Stimulated activated CD4-positive, alpha-beta T cell treated with anti-CD3 and anti-CD28 coated beads, TNF-alpha, amount 100 ng/mL, for 4 hours (primary cell): Measurements from ENCODE around the gene HFE.
"Not testable (repeated sequence)": the region's sequence is repeated elsewhere in the genome, so short reads cannot be mapped to it uniquely, and the experiment has no call there.

ENCODE experiments used
- DNase-seq, 3 experiments: peaks; one replicate each; pipeline ENCODE4 v3.0.0-alpha.2; 2020; ENCODE audit warnings: low read depth in 3 of 3

The HFE gene

DNA sequence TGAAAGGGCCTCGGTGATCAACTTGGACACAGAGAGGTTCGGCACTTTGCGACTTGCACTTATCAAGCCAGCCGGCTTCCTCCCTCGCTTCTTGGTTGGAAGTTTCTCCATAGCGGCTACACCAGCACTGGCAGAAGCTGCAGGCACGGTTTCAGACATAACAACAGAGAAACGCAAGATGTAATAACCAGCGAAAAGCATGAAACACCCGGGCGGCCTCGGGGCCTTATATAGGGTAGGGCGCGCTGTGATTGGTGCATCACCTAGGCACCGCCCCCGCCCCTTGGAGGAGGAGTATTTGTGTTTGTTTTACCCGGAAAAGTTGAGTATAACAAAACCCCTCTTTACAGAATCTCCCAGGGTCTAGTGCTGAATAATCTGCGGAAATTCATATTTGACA is 20.7 kb downstream of the HFE start:
- no peak for DNase-seq

DNA sequence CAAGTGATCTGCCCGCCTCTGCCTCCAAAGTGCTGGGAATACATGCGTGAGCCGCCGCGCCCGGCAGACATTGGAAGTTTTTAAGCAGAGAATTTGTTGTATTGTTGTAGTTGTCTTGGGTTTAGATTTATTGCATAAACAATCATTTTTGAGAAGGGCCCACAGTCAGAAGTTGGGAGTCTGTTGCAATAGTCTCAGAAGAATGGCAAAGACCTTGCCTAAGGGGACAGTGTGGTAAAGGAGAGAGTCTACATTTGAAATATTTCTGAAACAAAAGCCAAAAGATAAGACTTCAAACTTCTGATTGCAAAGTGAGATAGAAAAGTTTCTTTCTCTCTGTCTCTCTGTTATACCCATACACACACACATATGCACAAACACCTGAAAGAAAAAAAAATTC is 22.5 kb downstream of the HFE start:
- DNase-seq, result no peak

DNA sequence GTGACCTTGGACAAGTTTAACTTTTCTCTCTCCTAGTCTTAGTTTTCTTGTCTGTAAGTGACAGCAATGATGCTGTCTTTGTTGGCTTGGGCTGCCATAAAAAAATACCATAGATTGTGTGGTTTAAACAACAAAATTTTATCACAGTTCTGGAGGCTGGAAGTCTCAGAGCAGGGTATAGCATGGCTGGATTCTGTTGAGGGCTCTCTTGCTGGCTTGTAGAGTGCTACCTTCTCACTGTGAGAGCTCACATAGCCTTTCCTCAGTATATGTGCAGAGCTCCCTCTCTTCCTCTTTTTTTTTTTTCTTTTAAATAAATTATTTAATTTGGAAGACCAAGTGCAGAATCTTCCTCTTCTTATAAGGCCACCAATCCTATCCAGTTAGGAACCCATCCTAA is 26.3 kb downstream of the HFE start:
- DNase-seq, result no peak

DNA sequence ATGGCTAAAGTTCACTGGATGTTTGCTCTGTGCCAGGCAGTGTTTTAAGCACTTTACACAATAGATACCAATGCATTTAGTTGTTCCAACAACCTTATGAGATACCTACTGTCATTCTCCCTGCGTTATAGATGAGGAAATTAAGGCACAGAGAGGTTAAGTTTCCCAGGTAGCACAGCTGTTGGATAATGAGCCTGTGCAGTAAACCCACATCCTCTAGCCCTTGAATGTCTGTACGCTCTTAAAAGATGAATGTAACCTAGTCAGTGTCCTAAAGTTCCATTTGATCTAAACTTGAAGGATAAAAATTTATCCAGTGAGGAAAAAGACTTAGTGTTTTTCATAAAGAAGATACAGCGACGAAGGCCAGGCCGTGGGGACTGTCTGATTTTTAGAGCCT is 28.0 kb downstream of the HFE start:
- no peak for DNase-seq

DNA sequence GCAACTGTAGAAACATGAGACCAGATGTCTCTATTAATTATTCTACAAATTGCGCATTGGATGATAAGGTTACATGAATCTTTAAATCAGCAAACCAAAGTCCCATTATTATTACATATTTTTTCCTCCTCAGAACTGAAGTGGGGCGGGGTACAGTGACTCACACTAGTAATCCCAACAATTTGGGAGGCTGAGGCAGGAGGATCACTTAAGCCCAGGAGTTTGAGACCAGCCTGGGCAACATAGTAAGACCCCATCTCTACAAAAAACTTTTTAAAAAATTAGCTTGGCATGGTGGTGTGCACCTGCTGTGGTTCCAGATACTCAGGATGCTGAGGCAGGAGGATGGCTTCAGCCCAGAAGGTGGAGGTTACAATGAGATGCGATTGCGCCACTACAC is 29.0 kb downstream of the HFE start:
- no peak for DNase-seq

DNA sequence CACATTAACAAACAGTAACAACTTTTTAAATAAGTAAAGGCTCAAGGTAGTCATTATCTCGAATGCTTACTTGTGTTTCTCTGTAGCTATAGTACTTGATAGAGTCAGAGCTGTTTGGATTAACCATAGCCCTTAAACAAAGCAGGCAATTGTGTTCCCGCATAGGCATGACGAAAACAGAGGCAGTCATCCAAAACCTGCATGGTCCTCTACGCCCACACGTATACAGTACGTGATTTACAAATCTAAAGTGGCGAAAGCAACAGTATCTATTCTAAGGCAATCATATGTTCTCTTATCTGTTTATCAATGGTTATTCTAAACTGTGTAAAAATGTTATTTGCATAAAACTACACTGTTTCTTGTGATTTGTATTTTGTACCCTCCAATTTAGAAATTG is 31.8 kb downstream of the HFE start:
- DNase-seq, result no peak

DNA sequence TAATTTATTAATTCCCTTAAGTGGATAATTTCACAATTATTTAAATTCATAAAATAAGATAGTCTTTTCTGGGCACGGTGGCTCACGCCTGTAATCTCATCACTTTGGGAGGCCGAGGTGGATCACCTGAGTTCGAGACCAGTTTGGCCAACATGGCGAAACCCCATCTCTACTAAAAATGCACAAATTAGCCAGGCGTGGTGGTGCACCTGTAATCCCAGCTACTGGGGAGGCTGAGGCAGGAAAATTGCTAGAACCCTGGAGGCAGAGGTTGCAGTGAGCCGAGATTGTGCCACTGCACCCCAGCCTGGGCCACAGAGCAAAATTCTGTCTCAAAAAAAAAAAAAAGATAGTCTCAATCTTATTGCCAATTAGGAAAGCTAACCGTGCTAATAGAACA is 32.9 kb downstream of the HFE start:
- DNase-seq, result not testable (repeated sequence)

DNA sequence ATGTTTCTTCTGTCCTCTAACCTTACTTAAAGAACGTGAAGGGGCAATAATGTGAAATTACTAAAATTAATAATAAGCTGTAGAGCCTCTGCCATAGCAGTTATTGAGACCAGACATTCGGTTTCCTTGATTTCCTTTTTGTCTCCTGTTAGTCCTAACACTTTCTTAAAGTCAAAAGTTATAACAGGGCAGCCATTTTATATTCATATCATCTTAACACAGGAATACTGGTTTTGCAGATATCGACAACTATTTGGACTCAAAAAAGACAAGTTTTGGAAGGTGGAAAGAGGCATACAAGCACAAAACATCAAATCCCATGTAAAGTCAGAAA is 33.5 kb downstream of the HFE start:
- no peak for DNase-seq

DNA sequence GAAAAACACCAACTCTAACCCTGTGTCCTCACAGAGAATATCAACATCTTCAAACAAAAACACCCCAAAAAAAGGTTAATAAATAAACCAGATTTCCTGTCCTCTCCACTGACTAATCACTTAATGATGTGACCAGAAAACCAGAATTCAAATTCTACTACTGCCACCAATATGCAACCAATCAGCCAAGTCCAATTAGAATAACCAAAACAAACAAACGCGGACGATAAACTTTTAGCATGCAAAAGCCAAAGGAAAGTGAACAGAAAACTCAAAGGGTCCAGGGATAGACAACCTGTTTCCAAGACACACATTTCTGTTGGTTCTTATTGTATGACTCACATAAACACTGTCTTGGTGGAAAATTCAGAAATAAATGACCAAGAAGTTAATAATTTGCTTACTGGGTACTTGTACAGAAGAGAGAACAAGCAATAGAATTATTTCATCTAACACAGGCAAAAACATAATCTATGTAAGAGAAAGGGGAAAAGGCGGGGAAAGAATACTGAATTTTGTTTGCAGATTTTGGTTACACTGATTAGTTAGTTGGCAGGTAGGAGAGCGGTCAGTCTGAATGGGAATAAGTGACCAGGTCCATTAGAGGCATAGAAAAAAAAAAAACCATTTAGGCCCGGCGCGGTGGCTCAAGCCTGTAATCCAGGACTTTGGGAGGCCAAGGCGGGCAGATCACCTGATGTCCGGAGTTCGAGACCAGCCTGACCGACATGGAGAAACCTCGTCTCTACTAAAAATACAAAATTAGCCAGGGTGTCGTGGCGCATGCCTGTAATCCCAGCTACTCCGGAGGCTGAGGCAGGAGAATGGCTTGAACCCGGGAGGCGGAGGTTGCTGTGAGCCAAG is 34.1 kb downstream of the HFE start:
- DNase-seq, result no peak

DNA sequence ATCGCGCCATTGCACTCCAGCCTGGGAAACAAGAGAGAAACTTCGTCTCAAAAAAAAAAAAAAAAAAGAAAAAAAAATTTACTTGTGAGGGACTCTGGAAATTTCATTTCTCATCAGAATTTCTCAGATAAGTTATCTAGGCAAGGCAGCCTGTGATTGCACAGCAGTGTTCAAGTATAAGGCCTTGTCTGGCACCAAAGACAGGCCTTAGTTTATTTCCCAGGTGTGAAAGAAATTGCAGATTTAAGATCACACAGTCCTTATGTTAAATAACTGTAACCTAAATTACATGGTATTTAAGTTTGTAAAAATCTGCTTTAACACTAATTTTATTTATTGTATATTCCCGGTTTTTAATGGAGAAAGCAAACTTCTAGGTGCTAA is 34.8 kb downstream of the HFE start:
- no peak for DNase-seq

DNA sequence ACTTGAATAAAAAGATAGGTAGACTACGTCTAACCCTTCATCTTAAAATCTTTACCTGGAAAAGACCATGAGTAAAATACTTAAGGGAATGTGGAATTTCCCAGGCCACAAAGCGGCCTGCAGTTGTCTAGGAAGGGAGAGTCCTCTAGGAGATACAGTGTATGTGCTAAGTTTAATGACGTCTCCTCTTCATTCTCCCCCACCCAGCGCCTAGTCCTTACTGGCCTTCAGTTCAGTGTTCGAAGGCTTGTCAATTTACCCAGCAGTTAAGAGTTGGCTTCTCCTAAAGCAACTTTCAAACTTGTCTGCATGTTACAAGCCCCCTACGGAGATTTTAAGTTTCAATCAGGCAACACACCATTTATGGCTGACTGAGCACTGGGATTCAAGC is 35.2 kb downstream of the HFE start:
- no peak for DNase-seq

DNA sequence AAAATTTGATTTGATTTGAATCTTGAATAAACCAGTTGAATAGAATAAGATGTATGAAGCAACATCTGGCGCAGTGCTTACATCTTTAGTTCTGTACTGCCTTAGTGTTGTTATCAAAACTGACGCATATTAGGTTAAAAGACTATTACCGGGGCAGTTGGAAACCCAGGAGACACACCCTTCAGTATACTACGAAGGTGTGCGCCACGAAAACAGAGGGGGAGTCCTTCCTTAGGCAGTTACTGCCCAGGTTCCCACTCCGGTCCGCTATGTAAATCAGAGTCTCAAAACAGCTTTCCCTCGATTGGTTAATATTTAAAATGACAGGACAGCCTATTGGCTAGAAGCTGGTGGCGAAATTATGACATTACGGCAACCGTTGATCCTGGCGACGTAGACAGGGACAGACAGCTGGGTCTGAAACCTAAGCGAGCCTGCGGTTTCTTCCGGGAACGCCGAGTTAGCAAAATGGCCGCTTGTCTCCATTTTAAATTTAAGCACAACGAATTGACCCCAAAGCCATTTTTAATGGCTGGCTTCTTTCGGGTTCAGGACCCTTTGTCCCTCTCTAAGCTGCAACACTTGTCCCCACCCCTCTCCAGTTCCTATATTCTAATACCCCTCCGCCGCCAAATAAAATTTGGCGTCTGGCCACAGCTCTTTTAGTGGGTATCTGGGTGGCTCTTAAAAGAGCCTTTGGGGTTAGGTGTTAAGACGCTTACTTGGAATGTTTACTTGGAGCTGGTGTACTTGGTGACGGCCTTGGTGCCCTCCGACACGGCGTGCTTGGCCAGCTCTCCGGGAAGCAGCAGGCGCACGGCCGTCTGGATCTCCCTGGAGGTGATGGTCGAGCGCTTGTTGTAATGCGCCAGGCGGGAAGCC is 35.8 kb downstream of the HFE start:
- DNase-seq, result peak; percentile 71 to 90 (median 84)

DNA sequence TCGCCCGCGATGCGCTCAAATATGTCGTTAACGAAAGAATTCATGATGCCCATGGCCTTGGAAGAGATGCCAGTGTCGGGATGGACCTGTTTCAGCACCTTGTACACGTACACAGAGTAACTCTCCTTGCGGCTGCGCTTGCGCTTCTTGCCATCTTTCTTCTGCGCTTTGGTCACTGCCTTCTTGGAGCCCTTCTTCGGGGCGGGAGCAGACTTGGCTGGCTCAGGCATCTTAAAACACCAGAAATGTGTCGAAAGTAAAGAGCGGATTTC is 36.4 kb downstream of the HFE start:
- peak in 2 of 3 experiments; percentile 44 to 46 for DNase-seq

DNA sequence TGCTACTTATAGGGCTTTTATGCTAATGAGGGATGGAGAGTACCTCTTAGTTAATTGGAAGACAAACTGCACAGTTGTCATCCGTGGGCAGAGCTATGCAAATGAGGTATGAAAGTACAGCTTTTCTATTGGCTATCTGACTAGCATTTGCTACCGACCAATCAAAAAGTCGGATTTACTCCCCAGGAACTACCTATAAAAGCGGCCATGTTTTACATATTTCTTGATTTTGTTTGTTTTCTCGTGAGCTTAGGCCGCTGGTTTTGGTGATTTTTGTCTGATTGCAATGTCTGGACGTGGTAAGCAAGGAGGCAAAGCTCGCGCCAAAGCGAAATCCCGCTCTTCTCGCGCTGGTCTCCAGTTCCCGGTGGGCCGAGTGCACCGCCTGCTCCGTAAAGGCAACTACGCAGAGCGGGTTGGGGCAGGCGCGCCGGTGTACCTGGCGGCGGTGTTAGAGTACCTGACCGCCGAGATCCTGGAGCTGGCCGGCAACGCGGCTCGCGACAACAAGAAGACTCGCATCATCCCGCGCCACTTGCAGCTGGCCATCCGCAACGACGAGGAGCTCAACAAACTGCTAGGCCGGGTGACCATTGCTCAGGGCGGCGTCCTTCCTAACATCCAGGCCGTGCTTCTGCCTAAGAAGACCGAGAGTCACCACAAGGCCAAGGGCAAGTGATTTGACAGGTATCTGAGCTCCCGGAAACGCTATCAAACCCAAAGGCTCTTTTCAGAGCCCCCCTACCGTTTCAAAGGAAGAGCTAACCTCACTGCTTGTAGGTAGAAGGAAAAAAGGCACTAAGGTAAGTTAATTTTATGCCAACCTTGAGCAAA is 36.9 kb downstream of the HFE start:
- peak; percentile 18 to 64 (median 43) for DNase-seq

DNA sequence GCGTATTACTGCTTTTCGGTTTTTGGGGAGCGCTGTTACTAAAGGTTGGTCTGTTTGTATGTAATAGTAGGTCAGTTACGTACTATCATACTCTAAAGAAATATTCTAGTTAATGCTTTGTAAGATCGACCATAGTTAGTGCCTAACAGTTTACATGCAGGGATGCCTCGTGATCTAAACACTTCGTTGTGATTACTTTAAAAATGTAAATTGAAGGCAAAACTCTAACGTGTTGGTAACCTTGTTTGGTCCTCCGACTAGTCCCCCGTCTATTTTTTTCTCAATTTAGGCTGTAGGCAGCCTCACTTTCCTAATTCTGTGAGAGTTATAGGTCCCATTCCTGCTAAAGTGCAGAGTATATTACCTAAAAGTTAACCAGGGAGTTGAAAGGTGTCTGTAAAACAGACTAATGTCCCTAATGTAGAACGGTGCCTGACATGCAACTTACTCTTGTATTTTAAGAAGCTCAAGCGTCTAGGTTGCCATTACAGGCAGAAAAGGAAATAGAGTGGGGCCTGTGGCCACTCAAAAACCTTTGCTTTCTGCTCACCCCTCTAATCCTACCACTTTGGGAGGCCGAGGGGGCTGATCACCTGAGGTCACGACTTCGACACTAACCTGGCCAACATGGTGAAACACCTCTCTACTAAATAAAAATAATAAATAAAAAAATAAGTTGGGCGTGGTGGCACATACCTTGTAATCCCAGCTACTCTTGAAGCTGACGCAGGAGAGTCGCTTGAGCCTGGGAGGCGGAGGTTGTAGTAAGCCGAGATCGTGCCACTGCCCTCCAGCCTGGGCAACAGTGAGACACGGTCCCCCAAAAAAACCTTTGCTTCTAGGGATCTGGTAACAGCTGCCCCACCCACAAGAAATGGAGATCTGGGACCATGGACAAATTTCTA is 37.8 kb downstream of the HFE start:
- DNase-seq, result no peak

DNA sequence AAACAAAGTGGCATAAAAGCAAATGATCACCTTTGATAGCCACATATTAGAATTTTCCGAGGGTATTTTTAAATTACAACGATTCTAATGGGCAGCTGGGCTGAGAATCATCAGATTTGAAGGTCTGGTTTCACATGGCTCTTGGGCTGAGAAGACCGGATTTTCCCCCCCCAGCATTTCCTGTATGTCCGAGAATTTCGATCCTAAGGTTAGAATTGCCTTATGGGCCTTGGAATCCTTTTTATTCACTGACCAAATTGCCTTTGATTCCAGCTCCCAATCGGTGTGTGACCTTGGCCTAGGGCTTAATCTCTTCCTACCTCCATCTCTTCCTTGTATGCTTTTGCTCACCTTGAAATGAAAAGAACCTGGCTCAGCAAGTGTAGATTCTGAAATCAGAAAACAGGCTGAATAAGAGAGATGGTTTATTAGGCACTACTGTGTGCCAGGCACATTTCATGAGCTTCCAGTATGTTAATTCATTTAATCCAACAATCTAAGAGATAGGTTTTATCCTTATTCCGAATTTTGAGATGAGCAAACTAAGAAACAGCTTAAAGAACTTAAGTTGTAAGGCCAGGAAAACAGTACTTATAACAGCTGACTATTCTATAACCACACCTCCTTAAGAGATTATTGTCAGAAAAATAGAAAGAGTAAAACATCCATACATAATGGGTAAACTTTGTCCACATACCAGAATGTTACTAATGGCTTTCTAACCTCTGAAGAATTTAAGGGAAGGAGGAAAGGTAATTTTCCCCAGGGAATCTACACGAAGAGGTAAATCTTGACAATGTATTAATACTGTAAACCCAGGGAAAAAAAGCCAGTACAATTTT is 39.4 kb downstream of the HFE start:
- no peak for DNase-seq

DNA sequence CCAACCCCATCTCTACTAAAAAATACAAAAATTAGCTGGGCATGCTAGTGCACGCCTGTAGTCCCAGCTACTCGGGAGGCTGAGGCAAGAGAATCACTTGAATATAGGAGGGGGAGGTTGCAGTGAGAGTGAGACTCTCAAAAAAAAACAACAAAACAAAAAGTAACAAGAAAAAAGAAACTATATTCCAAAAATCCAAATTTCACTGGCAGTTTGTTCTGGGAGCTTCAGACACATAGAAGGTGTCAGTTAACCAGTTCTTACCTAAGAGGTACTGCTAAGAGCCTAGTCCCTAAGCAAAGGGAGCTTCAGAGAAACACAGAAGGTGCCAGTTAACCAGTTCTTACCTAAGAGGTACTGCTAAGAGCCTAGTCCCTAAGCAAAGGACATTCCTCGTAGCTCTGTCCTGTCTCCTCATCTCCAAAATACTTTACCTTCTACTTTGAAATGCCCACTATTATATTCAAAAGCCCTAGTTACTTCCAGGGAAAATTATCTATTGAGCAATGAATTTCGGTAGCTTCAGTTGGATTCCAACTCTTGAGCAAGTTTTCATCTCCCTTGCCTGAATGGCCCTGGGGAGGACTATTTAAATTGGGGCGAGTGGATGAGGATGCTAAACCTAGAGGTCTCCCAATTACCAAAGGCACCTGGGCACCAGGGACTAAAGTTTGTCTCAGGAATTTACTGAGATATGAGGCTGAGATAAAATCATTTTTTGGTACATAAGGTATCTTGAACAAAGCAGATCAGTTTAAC is 41.0 kb downstream of the HFE start:
- no peak for DNase-seq

DNA sequence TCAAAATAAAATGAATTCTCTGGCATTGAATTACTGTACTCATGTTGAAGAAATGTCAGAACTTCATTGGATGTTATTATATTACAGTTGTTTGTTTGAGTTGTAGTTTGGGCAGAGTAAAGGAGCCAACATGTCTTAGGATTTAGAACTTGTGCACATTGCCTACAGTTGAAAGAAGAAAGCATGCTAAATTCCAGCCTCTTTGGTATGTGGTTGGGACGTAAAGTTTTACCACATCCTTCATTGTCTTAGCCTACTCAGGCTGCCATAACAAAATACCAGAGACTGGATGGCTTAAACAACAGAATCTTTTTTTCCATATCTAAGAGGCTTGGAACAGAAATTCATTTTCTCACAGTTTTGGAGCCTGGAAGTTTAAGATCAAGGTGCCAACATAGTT is 42.4 kb downstream of the HFE start:
- no peak for DNase-seq

DNA sequence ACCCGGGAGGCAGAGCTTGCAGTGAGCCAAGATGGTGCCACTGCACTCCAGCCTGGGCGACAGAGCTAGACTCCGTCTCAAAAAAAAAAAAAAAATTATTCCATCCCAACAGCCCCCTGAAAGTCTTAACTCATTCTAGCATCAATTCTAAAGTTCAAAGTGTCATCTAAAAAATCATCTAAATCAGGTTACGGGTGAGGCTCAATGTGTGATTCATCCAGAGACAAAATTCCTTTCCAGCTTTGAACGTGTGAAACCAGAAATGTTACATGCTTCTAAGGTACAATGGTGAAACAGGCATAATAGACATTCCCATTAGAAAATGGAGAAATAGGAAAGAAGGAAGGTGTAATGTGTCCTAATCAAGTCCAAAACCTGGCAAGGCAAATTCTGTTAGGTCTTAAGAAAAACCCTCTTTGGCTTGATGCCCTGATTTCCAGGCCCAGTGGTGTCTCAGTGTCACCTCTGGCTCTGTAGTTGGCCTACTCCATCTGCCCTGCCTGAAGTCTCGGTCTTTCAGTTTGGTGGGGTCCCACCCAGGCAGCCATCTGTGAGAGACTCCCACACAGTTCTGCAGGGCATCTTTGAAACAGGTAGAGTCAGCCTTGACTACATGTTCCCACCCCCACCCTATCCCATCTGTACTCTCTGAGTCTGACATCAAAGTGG is 43.5 kb downstream of the HFE start:
- DNase-seq, result no peak
